ENCODE measurements around the gene HOXA4.

Gene HOXA4

GRCh38 chr7:27169658-27170425, 39.3 kb upstream of the HOXA4 start:
- DNase-seq (ENCODE audit: low read depth): no peak

- DNase-seq (ENCODE audit: low read depth): no peak
Observed at GRCh38 chr7:27168265-27168947, 37.8 kb upstream of the HOXA4 start.

GRCh38 chr7:27167916-27168264, 37.3 kb upstream of the HOXA4 start:
- DNase-seq (ENCODE audit: low read depth): no peak

- DNase-seq (ENCODE audit: low read depth): no peak
Observed at GRCh38 chr7:27166531-27167505, 36.3 kb upstream of the HOXA4 start.

GRCh38 chr7:27165996-27166530, 35.5 kb upstream of the HOXA4 start:
- DNase-seq (ENCODE audit: low read depth): no peak

- no peak for DNase-seq (ENCODE audit: low read depth)
Observed at GRCh38 chr7:27165089-27165995, 34.8 kb upstream of the HOXA4 start, which contains the start of gene HOXA9. Gene HOXA9, minus strand, starts transcription at chr7:27165537. Its CDS starts 80 bp downstream, at chr7:27165457.

- DNase-seq (ENCODE audit: low read depth): no peak
Observed at GRCh38 chr7:27164367-27165088, 34.0 kb upstream of the HOXA4 start.

GRCh38 chr7:27164045-27164366, 33.4 kb upstream of the HOXA4 start:
- no peak for DNase-seq (ENCODE audit: low read depth)

GRCh38 chr7:27163288-27164044, 32.9 kb upstream of the HOXA4 start:
- no peak for DNase-seq (ENCODE audit: low read depth)

GRCh38 chr7:27162561-27163287, 32.2 kb upstream of the HOXA4 start:
- no peak for DNase-seq (ENCODE audit: low read depth)

- no peak for DNase-seq (ENCODE audit: low read depth)
Observed at GRCh38 chr7:27161721-27162560, 31.4 kb upstream of the HOXA4 start.

- DNase-seq (ENCODE audit: low read depth): no peak
Observed at GRCh38 chr7:27161214-27161720, 30.7 kb upstream of the HOXA4 start.

- peak; percentile 85 for DNase-seq (ENCODE audit: low read depth)
Observed at GRCh38 chr7:27160546-27161213, 30.1 kb upstream of the HOXA4 start.

GRCh38 chr7:27160145-27160545, 29.6 kb upstream of the HOXA4 start:
- DNase-seq (ENCODE audit: low read depth): no peak

GRCh38 chr7:27159266-27160144, 28.9 kb upstream of the HOXA4 start:
- no peak for DNase-seq (ENCODE audit: low read depth)
